GM21576 (cell line): ENCODE data around the gene USPL1.
"Not testable (repeated sequence)": the region's sequence is repeated elsewhere in the genome, so short reads cannot be mapped to it uniquely, and the experiment has no call there.

Experiments used
- ATAC-seq: cut with Tn5 transposase; IDR thresholded peaks from one replicate; pipeline ENCODE4 v1.9.1; 2021; ENCODE audit warnings: mild to moderate bottlenecking, moderate library complexity; ENCODE audit not compliant: unreplicated experiment

Gene USPL1

DNA sequence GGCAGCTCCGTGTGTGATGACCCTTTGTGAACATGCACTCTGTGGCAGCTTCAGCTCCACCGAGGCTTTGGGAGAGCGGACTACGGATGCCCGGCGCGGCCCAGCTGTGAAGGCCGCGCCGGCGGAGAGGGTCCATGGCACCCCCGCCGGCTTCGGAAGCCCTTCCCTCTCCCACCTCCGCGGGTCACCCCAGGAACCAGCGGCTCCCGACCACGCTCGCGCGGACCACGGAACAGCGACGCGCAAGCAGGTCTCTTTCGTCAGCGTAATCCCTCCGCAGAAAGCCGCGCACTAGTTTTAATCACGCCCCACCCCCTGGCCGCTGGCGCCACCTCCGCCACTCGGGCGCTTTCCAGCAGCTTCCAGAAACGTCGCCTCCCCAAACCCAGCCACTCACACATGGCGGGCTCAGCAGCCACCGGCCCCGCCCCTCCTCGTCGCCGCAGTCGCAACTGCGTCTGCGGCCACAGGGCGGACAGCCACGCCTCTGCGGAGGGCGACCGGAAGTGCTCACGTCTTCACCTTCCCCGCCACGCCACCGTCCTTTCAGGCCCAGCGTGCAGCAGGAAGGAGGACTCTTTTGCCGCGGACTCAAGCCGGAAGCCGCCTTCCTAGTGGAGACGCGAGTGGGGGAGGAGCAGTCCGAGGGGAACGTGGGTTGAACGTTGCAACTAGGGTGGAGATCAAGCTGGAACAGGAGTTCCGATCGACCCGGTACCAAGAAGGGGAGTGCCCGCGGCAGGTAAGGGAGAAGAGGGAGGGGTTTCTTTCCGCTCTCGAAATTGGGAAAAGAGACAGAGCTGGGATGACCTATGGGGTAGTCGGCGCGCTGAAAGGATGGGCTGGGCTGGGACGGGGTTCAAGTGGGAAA, at the start of gene USPL1:
Gene USPL1 (plus strand): TSS at position 606 of the 871 bp plus-strand sequence. CDS start 3,221 bp downstream, outside the sequence.
- peak; percentile 77 for ATAC-seq

DNA sequence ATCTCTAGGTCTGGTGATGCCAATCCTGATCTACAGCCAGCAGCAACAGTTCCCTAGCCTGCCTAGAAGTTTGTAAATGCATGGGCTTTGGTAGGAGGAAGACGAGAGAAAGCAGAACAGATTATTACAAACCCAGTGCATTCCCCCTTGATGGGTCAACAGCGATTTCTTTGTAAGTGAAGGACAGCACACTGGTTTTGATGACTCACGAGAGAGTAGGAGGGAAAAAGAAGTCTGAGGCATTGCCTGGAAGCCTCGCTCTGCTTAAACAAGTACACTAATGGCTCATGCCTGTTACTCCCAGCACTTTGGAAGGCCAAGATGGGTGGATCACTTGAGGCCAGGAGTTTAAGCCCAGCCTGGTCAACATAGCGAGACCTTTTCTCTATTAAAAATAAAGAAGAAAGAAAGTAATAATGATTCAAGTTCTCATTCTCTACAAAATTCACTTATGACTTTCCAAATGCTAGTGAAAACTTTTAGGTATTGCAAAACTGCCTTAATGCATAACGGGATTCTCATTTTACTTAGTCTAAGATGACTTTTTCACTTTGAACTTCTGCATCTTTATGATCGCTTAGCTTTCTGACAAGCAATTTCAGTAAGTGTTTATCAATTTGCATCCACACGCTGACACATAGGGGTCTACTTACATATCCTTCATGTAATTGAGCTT, 47.7 kb upstream of the USPL1 start:
- no peak for ATAC-seq

DNA sequence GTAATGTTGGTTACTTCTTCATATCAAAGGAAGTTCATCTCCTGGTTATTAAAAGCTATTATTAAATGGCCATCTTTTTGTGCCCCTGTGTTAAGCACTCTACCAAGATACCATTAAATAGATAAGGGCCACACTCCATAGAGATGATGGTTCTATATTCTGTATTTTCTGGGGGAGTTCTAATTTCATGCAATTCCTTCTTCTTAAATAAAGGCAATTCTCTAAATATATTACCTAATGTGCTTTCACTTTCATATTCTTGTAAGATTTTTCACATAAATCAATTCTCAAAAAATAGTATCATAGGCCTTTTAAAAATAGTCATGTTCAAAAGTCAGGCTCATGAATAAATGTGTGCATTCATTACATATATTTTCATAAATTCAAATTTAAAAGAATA, 47.0 kb upstream of the USPL1 start:
- ATAC-seq = no peak

DNA sequence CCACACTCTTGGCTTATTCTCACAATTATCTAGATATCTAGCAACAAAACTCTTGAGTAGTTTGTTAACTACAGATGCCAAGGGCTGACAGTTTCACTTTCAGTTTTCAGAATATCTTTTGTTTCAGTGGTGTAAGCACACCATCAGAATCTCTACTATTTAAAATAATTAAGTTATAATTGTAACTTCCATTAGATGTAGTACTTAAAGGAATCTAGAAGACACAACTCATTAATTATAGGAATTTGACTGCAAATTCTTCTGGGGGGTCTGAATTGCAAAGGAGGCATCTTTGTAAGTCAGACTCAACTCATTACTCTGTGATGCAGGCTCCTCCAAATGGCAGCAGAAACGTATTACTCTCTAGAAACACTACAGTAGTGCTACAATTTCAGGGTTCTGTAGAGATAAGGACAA, 44.9 kb upstream of the USPL1 start:
- ATAC-seq = peak; percentile 54

DNA sequence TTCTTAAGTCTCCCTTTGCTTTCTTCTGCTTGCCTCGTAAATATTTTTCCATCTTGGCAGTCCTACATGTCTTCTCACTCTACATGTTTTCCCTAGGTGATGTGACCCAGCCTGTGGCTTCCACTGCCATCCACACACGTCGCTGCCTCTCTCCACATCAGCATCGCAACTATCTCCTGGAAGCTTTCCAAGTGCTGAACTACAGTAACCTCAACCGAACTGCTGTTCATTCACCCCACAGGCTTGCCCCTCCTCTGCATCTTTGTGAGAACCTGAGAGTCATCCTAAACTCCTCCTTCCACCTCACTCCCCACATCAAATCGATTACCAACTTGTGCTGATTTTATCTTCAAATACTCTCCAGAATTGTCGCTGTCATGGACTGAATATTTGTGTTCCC, 41.2 kb upstream of the USPL1 start:
- no peak for ATAC-seq

DNA sequence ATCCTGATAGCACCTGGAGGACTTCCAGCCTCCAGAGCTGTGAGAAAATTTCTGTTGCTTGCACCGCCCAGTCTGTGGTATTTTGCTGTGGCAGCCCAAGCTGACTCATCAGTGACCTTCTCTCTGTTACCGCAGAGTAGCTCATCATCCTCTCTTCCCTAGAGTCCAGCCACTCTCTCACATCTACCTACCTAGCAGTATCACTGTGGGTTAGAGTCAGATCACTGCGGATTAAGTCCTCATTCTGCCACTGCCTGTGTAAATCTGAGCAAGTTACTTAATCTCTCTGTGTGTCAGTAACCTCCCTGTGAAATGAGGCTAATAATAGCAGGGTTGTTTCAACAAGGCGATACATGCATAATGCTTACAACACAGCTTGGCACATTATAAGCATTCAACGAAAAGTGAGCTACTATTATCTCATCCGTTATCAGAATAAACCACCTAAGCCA, 40.3 kb upstream of the USPL1 start:
- ATAC-seq = peak; percentile 72

DNA sequence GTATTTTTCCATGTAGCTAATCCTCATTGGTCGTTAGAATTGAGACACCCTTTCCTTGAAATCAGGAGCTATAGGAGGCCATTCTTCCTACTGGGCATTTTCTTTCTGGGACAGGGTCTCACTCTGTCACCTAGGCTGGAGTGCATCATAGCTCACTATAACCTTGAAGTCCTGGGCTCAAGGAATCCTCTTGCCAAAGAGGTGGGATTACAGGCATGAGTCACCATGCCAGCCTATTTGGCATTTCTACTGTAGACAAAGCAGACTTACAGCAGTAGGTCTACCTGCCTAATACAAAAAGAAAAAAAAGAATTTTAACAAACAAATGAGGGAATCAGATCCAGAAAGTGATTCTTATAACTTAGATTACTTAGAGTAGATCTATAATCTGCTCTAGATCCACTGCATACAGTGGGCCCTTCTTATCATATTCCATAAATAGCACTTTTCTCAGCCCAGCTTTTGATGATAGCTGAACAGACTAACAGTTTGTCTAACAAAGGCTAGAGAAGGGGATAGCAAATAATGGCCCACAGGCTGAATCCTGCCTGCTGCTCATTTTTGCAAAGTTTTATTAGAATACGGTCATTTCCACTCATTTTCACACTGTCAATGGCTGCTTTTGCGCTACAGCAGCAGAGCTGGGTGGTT, 36.7 kb upstream of the USPL1 start:
- no peak for ATAC-seq

DNA sequence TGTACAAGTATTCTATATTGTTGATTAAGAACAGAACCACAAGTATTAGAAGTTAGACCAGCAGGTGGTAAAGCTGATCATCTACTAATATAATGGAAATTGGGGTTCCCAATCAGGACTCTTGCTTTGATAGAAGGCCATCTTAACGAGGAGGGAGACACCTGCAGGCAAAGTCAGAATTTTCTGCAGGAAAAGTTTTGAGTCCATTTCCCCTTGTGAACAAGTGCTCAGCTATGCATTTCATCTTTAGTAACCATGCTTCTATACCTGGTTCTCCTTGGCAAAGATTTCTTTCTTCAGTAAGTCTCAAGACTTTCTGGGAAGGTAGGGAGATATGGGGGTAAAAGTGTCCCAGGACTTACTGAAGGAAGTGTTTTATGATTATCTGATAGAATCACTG, 36.1 kb upstream of the USPL1 start:
- no peak for ATAC-seq

DNA sequence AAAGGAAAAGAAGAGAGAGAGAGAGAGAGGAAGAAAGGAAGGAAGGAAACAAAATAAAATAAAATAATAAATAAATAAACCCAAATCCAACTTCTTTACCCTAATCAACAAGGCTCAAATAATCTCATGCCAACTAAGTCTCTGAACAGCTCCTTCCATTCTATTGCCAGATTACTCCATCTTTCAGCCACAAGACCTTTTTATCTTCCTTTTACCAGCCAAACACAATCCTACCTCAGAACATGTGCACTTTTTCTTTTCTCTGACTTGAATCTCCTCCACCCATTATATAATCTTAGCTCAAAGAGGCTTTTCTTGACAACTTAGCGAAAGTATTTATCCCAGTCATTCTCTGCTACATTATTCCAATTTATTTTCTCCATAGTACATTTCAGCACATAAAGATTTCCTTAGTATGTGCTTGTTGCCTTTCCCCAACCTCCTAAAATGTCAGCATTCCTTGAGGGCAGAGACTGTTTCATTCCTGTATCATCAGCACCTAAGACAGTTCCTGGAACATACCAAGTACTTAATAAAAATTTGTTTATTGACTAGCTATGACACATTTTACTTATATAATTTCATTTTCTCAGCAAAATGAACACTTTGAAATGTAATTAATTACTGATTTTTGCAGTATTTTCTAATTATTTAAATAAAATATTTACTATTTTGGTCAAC, 33.5 kb upstream of the USPL1 start:
- ATAC-seq = no peak

DNA sequence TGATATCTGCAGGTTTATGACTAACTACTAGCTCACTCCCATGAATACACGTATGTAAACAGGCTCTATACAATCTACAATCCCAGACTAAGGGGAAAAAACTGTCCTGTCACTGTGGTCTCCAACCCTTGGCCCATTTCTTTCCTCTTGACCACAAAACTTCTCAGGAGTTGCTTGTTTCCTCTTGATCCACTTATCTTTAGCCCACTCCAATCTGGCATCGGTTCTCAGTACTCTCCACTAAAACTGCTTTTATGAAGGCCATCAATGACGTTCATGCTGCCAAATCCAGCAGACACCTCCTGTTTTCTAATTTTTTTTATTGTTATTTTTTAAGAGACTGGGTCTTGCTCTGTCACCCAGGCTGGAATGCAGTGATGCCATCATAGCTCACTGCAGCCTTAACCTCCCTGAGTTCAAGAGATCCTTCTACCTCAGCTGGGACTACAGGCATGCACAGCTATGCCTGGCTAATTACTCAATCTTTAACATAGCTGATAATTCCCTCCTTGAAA, 31.9 kb upstream of the USPL1 start:
- no peak for ATAC-seq

DNA sequence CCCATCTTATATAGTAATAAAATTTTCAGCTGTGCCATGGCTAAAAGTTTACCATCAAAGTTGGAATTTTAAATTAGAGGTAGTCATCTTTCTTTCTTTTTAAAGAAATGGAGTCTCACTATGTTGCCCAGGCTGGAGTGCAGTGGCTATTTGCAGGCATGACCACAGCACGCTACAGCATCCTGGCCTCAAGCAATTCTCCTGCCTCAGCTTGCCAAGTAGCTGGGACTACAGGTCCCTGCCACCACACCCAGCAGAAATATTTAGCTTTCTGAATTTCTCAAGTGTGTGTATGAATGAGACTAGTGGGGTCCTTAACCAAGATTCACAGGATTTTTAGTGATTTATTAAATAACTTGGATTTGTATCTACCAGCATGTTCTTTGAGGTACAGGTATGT, 30.5 kb upstream of the USPL1 start:
- no peak for ATAC-seq

DNA sequence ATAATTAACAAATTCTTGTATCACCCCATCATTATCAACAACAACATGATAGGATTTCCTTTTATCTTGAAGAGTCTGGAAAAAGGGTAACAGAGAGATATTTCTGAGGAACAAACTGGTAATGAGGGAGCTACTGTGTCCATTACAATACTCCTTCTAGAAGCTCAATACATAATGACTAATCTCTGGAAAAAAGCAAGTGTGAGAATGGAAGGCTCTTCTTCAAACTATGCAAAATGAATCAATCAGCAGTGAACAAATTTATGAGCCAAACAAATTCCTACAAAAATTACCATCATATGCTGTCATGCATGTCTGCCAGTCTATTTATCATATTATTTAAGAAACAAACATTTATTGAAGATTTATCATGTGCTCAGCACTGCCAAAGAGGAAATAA, 30.0 kb upstream of the USPL1 start:
- no peak for ATAC-seq

DNA sequence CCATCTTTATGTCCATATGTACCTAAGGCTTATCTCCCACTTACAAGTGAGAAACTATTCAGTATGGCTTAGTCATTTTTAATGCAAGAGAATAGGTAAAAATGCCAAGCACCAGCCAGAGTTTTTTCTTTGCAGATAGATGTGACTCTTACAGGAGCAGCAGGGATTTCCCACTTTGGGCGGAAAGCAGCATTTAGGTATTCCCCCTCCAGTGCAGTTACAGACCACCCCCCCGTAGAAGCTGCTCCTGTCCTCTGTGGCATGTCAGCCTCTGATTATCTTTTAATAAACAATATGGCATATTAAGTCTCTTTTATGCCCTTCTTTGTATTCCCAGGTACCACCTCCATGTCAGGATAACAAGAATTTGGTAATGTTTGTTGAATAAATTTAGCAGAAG, 24.7 kb upstream of the USPL1 start:
- no peak for ATAC-seq

DNA sequence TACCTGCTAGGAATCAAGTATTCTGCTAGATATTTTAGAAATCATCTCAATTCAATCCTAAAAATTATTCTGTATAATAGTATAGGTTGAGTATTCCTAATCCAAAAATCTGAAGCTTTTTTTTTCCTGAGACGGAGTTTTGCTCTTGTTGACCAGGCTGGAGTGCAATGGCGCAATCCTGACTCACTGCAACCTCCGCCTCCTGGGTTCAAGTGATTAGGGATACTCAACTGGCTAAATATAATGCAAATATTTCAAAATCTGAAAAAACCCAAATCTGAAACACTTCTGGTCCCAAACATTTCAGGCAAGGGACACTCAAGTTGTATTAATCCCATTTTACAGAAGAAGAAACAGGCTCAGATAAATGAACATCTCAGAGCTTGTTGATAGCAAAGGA, 17.2 kb upstream of the USPL1 start:
- ATAC-seq = no peak

DNA sequence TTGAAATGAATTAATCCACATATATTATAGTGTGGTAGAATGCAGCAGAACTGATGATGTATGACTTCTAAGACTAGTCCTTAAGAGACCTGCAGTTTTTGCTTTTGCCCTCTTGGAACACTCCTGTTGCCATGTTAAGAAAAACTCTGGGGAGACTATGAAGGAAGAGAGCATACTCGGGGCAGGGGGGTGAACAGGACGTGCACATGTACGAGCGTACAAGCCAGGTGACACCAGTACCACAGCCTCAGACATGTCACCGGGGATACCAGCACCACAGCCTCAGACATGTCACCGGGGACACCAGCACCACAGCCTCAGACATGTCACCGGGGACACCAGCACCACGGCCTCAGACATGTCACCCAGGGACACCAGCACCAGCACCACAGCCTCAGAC, 15.9 kb upstream of the USPL1 start:
- ATAC-seq = no peak

DNA sequence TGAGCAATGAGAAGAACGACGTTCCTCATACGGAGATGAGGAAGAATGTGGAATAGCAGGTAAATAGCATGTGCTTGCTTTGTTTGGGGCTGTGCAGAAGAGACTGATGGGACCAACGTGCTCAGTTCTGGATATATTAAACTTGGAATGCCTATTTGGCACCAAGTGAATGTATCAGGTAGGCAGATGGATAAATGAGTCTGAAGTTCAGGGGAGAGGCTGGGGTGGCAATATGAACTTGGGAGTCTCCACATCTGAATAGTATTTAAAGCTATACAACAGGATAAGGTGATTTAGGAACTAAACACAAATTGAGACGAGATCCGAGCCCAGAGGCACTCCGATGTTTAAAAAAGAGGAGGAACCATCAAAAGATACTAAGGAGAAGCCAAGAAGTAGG, 12.7 kb upstream of the USPL1 start:
- no peak for ATAC-seq

DNA sequence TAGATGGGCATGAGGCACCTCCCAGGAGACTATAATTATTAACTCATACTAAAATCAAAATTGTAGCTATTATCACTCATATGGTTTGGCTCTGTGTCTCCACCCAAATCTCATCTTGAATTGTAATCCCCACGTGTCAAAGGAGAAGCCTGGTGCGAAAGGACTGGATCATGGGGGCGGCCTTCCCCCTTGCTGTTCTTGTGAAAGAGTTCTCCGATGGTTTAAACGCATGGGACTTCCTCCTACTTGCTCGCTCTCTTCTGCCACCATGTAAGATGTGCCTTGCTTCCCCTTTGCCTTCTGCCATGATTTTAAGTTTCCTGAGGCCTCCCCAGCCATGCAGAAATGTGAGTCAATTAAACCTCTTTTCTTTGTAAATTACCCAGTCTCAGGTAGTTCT, 10.5 kb upstream of the USPL1 start:
- ATAC-seq = not testable (repeated sequence)

DNA sequence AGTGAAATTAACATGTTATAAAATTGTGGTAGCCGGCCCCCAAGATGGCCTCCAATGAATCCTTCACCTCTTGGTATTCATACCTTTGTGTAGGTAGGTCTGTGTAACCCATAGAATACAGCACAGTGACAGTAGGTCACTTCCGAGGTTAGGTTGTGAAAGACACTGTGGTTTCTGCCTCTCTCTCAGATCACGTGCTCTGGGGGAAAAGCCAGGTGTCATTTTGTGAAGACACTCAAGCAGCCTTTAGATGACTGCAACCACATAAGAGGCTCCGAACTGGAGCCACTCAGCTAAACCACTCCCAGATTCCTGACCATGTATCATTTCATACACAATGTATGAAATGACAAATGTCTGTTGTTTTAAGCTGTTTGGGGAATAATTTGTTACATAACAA, 9.8 kb upstream of the USPL1 start:
- peak; percentile 91 for ATAC-seq

DNA sequence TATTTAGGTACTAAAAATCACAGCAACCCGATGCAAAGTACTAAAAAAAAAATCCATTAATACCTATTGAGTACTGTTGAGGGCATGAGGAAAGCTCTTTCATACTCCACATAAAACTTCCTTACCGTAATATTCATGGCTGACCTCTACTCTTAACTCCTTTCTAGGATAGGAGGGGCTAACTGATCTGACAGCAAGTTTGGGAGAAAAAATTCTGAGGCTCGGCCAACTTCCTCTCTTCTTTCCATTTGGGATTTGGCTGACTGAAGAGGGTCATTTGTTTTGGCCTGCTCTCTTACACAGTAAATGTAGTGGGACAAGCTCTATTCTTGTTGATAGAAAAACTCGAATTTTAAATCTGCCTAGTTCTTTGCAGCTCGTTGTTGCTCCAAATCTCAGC, 9.4 kb upstream of the USPL1 start:
- ATAC-seq = no peak

DNA sequence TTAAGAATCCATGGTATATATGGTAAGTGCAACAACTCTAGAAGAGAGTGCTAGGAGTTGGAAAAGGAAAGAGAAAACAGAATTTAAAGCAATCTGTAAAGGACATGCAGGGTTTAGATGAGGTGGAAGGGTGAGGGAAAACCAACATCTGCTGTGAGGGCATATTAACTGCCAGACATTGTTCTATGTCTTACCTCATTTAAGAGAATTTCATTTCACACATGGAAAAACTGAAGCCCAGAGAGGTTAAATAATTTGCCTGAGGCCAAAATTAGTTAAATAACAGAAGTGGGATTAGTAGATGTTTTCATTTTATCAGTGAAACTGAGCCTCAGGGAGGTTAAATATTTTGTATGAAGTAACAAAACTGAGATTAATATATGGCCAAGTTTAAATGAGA, 7.4 kb upstream of the USPL1 start:
- ATAC-seq = no peak

DNA sequence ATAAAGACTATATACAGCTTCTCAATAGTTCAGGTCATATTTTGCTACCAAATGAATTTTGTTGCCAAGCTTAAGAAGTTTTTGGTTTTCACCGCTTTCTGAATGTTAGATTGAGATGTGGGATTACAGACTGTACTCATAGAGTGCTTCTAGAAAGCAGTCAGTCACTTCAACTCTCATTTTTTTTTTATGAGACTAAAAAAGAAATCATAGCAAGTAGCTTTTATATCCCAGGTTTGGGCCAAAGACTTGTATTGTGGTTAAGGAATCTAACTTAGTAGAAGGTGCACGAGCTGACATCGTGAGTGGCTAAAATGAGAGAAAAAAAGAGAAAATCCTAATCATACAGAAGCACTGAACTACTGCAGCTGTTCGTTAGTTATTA, 2.2 kb upstream of the USPL1 start:
- no peak for ATAC-seq
